Gastroesophageal sphincter (tissue), 3 donors: Measurements from ENCODE around the gene TBC1D1.

Experiments
- CTCF ChIP-seq, 4 experiments: fragments of 200-600 bp in 2 of 4; fragments of 450-650 bp in 2 of 4; sonication (generic) in 1 of 4; IDR thresholded peaks; one replicate each; pipeline ENCODE4 v1.5.1; 2017 to 2019; ENCODE audit warnings: antibody characterized with exemption in 4 of 4, mild to moderate bottlenecking in 2 of 4, moderate library complexity in 2 of 4
- POLR2A ChIP-seq, 2 donors: fragments of 450-650 bp; IDR thresholded peaks; one replicate each; pipeline ENCODE4 v1.6.1; 2017; ENCODE audit warnings: antibody characterized with exemption in 2 of 2, mild to moderate bottlenecking in 2 of 2, moderate library complexity in 1 of 2

GRCh38 chr4:37936889-37937498 lies 46.1 kb downstream of the TBC1D1 start:
- TF ChIP-seq CTCF (IDR thresholded peaks at IDR 0.05), result no peak
- no peak for TF ChIP-seq POLR2A (IDR thresholded peaks at IDR 0.05)
